HG02571 (cell line): ENCODE measurements around the gene PCBP2.
"Not testable (repeated sequence)": the region's sequence is repeated elsewhere in the genome, so short reads cannot be mapped to it uniquely, and the experiment has no call there.

Experiments used
- ATAC-seq: cut with Tn5 transposase; IDR thresholded peaks from one replicate; pipeline ENCODE4 v1.9.1; 2021; ENCODE audit warnings: mild to moderate bottlenecking, moderate library complexity; ENCODE audit not compliant: unreplicated experiment

PCBP2 gene

GRCh38 chr12:53468282-53468681, 16.4 kb downstream of the PCBP2 start:
- ATAC-seq = no peak

GRCh38 chr12:53472056-53472582, 20.2 kb downstream of the PCBP2 start:
- ATAC-seq = no peak

DNA sequence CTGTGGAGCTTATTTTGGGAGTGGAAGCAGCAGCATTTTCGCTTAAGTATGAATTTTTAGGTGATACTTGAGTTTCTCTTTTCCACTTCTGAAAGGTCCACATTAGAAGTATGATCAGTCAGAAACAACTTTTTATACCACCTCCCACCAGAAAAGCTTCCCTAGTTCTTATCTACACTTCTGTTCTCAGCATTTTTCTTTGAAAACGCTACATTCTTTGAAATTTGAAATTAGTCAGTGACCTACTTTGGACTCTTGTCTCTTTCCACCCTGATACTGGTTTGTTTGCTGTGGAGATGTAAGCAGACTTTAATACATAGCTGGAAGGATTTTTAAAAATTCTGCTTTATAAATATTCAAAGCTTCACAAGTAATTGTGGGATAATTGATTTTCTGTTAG, 22.2 kb downstream of the PCBP2 start:
- no peak for ATAC-seq

DNA sequence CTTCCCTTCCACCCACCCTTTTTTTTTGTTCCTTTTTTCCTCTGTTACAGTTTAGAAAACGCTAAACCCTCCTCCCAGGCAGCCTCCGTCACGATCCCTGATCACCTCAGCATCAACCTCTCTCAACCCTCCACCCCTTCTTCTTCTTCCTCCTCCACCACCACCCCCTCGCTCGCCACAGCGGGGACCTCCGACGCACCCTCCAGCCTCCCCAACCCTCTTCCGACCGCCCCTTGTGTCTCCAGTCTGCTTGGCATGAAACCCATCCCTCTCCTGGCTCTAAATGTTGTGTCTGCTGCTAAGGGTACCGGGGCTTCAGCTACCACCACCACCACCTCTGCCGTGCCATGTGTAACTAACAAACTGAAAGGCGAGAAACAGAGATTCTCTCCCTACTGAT, 22.9 kb downstream of the PCBP2 start:
- ATAC-seq = no peak

DNA sequence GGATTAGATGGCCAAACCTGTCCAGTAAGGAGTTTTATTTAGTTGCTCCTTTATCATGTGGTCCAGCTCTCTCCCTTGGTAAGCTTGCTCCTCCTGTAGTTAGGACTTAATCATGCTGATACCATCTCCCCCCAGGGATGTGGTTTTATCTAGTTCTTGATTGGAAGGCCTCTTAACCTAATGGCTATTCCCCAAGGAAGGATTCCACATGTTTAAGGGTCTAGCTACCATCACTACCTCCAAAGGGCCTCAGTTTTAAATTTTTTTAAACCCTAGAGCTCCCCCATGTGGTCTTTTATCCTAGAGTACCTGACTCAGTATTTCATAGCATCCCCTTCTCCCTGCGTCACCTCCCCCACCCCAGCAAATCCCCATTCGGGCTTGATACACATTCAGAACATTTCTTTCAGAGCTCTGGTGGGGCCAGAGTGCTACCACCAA, 24.9 kb downstream of the PCBP2 start:
- ATAC-seq = no peak

DNA sequence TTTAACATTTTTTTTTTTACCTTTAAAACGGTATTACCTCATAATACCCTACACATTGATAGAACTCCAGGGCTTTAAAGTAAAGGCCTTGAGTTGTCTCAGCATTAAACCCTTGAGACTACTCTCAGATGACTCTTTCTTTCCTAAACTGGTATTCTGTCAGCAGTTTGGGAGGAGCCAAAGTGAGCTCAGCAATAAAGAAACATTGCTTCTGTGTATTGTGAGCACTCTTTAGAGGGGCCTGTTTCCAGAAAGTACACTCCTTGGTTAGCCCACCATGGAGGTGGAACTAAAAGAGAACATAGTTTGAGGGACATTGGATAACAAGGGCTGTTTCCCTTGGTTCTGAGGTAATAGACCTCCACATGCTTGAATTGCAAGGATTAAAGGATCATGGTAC, 27.0 kb downstream of the PCBP2 start:
- no peak for ATAC-seq

GRCh38 chr12:53479331-53479730, 27.4 kb downstream of the PCBP2 start:
- ATAC-seq = no peak

GRCh38 chr12:53480491-53481442, 28.9 kb downstream of the PCBP2 start:
- no peak for ATAC-seq

DNA sequence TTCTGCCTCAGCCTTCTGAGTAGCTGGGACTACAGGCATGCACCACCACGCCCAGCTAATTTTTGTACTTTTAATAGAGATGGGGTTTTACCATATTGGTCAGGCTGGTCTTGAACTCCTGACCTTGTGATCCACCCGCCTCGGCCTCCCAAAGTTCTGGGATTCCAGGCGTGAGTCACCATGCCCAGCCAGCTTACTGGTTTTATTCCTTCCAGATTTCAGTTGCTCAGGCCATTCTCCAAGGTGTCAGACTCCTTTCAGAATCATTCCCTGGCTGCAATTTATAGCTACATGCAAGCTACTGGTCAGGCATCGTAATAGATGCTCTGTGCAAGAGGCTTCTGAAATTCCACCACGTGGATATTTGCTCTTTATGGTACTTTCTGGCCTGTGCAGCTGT, 29.6 kb downstream of the PCBP2 start:
- ATAC-seq = not testable (repeated sequence)

GRCh38 chr12:53481939-53482586, 30.2 kb downstream of the PCBP2 start:
- ATAC-seq = no peak

DNA sequence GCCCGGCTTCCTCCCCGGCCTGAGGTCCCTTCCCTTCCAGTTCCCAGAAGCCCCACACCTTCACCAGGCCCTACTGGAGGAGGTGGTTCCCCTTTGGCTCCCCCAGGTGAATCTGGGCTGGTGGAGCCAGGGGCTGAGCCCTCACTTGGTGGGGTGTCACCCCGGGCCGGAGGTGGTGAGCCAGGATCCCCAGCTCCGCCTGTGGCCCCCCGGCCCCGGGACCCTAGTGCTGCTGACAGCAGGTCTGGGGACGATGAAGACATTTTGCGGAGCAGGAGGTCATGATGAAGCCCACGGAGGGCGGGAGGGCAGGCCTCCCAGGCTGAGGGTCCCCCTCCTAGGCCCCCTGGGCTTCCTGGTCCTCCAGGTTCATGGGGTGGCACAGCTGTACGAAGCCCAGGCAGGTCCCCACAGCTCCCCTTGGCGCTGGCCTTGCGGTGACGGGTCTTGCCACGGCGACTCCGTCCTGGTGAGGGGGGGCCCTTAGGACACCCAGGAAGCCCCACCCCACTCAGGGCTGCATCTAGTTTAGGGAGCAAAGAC, 30.8 kb downstream of the PCBP2 start:
- ATAC-seq = no peak

DNA sequence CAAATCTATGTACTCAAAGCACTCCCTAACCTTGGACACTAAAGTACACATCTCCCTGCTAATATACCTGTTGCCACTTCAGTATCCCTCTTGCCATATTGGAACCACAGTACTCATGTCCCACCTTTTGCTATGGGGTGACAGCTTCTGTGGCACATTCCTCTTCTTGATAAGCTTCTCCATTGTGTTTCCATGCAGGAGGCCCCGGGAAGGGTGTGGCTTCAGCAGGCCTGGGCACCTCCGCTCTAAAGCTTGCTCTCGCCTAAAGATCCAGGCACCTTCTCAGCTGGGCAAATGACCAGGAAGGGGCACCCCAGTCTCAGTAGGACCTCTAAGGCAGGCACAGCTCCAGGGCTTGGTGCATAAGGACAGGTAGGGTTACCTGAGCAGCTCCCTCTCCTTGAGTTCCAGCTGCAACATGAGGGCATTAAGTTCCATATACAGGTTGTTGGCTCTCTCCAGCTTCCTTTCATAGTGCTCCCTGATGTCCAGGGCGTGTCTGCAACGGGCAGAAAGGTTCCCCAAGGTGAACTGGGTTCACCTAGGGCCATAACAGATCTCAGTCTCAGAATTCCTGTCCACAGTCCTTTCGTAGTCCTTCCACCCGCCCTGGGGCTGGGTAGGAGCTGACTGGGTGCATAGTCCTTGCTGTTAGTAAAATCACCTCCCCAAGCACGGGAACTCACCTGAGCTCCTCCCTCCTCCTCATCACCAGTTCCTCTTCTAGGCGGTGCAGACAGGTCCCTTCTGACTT, 31.5 kb downstream of the PCBP2 start:
- no peak for ATAC-seq

DNA sequence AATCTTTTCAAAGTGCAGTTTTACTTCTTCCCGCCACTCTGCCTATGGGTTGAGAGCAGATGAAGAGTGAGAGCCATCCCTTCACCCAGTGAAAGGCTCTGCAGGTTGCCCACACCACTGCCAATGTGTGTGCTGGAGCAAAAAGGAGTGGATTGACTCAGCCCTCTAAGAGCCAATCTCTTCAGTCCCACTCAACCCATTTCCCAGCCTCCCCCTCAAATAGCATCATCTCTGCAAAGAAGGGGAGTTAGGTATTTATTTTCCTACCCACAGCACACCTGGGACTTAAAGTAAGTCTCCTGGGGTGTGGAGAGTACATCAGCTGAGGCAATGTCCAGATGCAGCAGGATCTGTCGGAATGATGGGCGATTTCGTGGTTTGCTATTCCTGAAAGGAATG, 32.1 kb downstream of the PCBP2 start:
- ATAC-seq = no peak

- no peak for ATAC-seq
These were observed 33.0 kb downstream of the PCBP2 start for GRCh38 chr12:53484686-53485575.

- no peak for ATAC-seq
These were observed 34.2 kb downstream of the PCBP2 start for GRCh38 chr12:53485955-53486735.

GRCh38 chr12:53486736-53487487, 35.0 kb downstream of the PCBP2 start:
- no peak for ATAC-seq

DNA sequence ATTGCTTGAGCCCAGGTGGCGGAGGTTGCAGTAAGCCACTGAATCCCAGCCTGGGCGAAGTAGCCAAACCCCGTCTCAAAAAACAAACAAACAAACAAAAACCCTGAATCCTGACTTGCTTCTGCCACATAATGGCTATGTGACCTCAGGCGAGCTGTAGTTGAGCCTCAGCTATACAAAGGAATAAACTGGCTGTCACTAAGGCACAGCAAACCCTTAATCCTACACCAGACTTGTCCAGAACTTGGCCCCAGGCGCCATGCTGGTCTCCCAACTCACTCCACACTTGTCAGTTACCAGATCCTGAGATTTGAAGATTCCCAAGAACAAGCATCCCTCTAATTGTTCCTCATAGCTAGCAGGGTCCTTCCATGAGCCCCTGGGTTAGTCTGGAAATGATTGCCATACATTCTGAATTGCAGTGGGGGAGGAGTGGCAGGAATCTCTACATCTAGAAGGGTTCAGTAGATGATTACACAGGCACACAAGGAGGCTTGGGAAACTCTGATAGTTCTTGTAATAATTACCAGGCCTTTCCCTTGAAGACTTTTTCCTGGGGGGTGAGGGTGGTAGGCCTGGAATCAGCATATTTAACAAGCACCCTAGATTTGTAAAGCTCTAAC, 37.5 kb downstream of the PCBP2 start:
- no peak for ATAC-seq

- no peak for ATAC-seq
These were observed 40.3 kb downstream of the PCBP2 start for GRCh38 chr12:53492188-53492587.
